K562 (cell line): ENCODE data around the gene ZNF891. TPM values are rescaled to one million over a fixed set of nuclear protein-coding genes. Genes with fewer than 3 reads are reported as not detected.

Experiments used
- ATAC-seq: fragments of 200-7000 bp; cut with Tn5 transposase; 3 replicates; pipeline ENCODE4 v1.9.1; 2020; ENCODE audit warnings: moderate library complexity
- BruUV-seq: library from RNA; stranded (reverse); fragments of 400-500 nt; replicated peaks from 2 replicates; lab custom pipeline; 2021; lab: Mats Ljungman, UMichigan
- CTCF ChIA-PET: fragments of 300-600 bp; formaldehyde crosslinking; extraction: SDS; loops from one replicate; lab custom pipeline; 2021; ENCODE audit warnings: low intra/inter-chr PET ratio; lab: Yijun Ruan, JAX
- POLR2A ChIA-PET: fragments of 300-600, 350-650 bp; sonication (Branson Sonifier 250); formaldehyde crosslinking; extraction: SDS; loops from one replicate; lab custom pipeline; 2021; ENCODE audit warnings: antibody characterized with exemption, inconsistent platforms; lab: Yijun Ruan, JAX
- DNase-seq, 4 experiments: peaks; one replicate each; pipeline versions ENCODE4 v3.0.0 to v3.0.0-alpha.2; 2011 to 2018; ENCODE audit warnings: low spot score in 3 of 4, mixed read lengths in 3 of 4; ENCODE audit errors: extremely low read depth in 1 of 4
- FAIRE-seq: peaks from 2 replicates; lab custom pipeline; 2011; peaks lifted over from hg19 to GRCh38; lab: Jason Lieb, UNC
- H2AFZ ChIP-seq: 2 replicates; pipeline ENCODE4 v1.6.0; 2011; ENCODE audit warnings: low read depth, low read length, control low read depth, inconsistent platforms
- H3K27ac ChIP-seq: fragments of 200-600 bp; 3 replicates; pipeline ENCODE4 v1.8.0; 2011; ENCODE audit warnings: low read depth, mild to moderate bottlenecking, control low read depth, inconsistent platforms, low read length, moderate library complexity, mixed read lengths; ENCODE audit errors: extremely low read depth
- H3K27me3 ChIP-seq, 2 experiments: fragments of 300-600 bp in 1 of 2; 2 replicates in 1 of 2; 3 replicates in 1 of 2; pipeline versions ENCODE4 v1.6.0 to v1.8.0; 2011; ENCODE audit warnings: inconsistent platforms in 2 of 2, low read length in 2 of 2, mild to moderate bottlenecking in 1 of 2, mixed read lengths in 1 of 2, moderate library complexity in 1 of 2; ENCODE audit not compliant: control insufficient read depth in 2 of 2, insufficient read depth in 2 of 2
- H3K36me3 ChIP-seq: fragments of 300-600 bp; 3 replicates; pipeline ENCODE4 v1.8.0; 2011; ENCODE audit warnings: mild to moderate bottlenecking, low read length, inconsistent platforms; ENCODE audit not compliant: control insufficient read depth, insufficient read depth
- H3K4me1 ChIP-seq, 2 experiments: fragments of 200-600 bp in 1 of 2; replicated peaks in 1 of 2; 2 replicates in 1 of 2; 3 replicates in 1 of 2; pipeline versions ENCODE4 v1.5.1 to v1.8.0; 2011; ENCODE audit warnings: inconsistent platforms in 2 of 2, low read length in 2 of 2, mild to moderate bottlenecking in 1 of 2, mixed read lengths in 1 of 2, moderate library complexity in 1 of 2; ENCODE audit not compliant: control insufficient read depth in 2 of 2, insufficient read depth in 2 of 2
- H3K4me2 ChIP-seq: 2 replicates; pipeline ENCODE4 v1.6.1; 2011; ENCODE audit warnings: low read length, control low read depth, inconsistent platforms, mixed read lengths; ENCODE audit not compliant: insufficient read depth
- H3K4me3 ChIP-seq: fragments of 200-600 bp; sonication (generic), shearing (Covaris generic); 2 replicates; pipeline ENCODE4 v1.5.1; 2016; ENCODE audit warnings: control low read depth, inconsistent platforms
- H3K79me2 ChIP-seq: fragments of 200-600 bp; 3 replicates; pipeline ENCODE4 v1.8.0; 2011; ENCODE audit warnings: low read length, inconsistent platforms; ENCODE audit not compliant: control insufficient read depth, insufficient read depth
- H3K9ac ChIP-seq, 2 experiments: 2 replicates each; pipeline versions ENCODE4 v1.6.0 to v1.6.1; 2011; ENCODE audit warnings: low read depth in 2 of 2, low read length in 2 of 2, control low read depth in 1 of 2, inconsistent platforms in 1 of 2, mild to moderate bottlenecking in 1 of 2, mixed read lengths in 1 of 2; ENCODE audit not compliant: insufficient read depth in 1 of 2
- H3K9me1 ChIP-seq: one replicate; pipeline ENCODE4 v1.6.0; 2011; ENCODE audit warnings: inconsistent platforms, mild to moderate bottlenecking, low read length, moderate library complexity; ENCODE audit not compliant: control insufficient read depth, insufficient read depth
- H3K9me3 ChIP-seq: replicated peaks from 2 replicates; pipeline ENCODE4 v1.5.1; 2011; ENCODE audit warnings: low read depth, low read length, inconsistent platforms; ENCODE audit not compliant: control insufficient read depth, insufficient read depth
- H4K20me1 ChIP-seq: replicated peaks from 2 replicates; pipeline ENCODE4 v1.6.1; 2011; ENCODE audit warnings: low read length, inconsistent platforms, mixed read lengths; ENCODE audit not compliant: control insufficient read depth, insufficient read depth
- CBFB ChIP-seq: sonication (generic); formaldehyde crosslinking; IDR thresholded peaks from 2 replicates; pipeline ENCODE4 v1.4.0; 2020; ENCODE audit warnings: mild to moderate bottlenecking, missing genetic modification reagents
- GATAD2A ChIP-seq: fragments of 450-650 bp; IDR thresholded peaks from 2 replicates; pipeline ENCODE4 v1.6.1; 2017
- NFATC3 ChIP-seq: fragments of 450-650 bp; IDR thresholded peaks from 2 replicates; pipeline ENCODE4 v1.6.1; 2017; ENCODE audit warnings: mild to moderate bottlenecking
- PPARD ChIP-seq: fragments of 250-450 bp; sonication (Bioruptor Pico); IDR thresholded peaks from 2 replicates; pipeline ENCODE4 v1.8.0; 2022; ENCODE audit warnings: inconsistent platforms, mild to moderate bottlenecking, moderate library complexity
- PURB ChIP-seq: sonication (generic); formaldehyde crosslinking; IDR thresholded peaks from 2 replicates; pipeline ENCODE4 v1.9.0; 2021; ENCODE audit warnings: low read depth, mild to moderate bottlenecking, missing genetic modification reagents
- SMC3 ChIP-seq: conservative IDR thresholded peaks from 2 replicates; pipeline ENCODE4 v1.6.1; 2011; ENCODE audit warnings: low read depth, low read length, improper control_type of control experiment; ENCODE audit not compliant: insufficient read depth
- TEAD4 ChIP-seq, 2 experiments: sonication (generic) in 1 of 2; formaldehyde crosslinking in 1 of 2; IDR thresholded peaks; 2 replicates each; pipeline versions ENCODE4 v1.6.1 to v1.8.0; 2012 to 2022; ENCODE audit warnings: borderline replicate concordance in 1 of 2, inconsistent platforms in 1 of 2, low read length in 1 of 2, mild to moderate bottlenecking in 1 of 2, missing genetic modification reagents in 1 of 2
- XRCC3 ChIP-seq: fragments of 450-650 bp; IDR thresholded peaks from 2 replicates; pipeline ENCODE4 v1.6.1; 2017; ENCODE audit warnings: mild to moderate bottlenecking, moderate library complexity
- ZKSCAN3 ChIP-seq: fragments of 250-450 bp; sonication (Bioruptor Pico); IDR thresholded peaks from 2 replicates; pipeline ENCODE4 v1.4.0; 2020
- WGBS: fragments of 100-300 bp; shearing (Covaris generic); methylation state at CpG from one replicate; pipeline ENCODE4 v1.1.6; 2016; ENCODE audit warnings: low coverage, mixed read lengths; ENCODE audit not compliant: insufficient coverage; ENCODE audit errors: missing lambda C conversion rate; 5-methylcytosine and 5-hydroxymethylcytosine counted together
- in situ Hi-C: fragments of 300-500 bp; cut with MboI; formaldehyde crosslinking; loops from 4 replicates; pipeline ENCODE4 v1.15.0; 2018; ENCODE audit warnings: inconsistent platforms, mixed read lengths
- intact Hi-C: fragments of 100-400 bp; cut with micrococcal nuclease; formaldehyde crosslinking; loops from 2 replicates; pipeline ENCODE4 v1.14.2; 2022
- polyA plus RNA-seq, 8 experiments: library from polyadenylated mRNA; depleted of rRNA in 4 of 8; stranded (reverse) in 5 of 8; unstranded in 3 of 8; fragments of >200 nt; fragmentation: Nextera tagmentation in 2 of 8; fragmentation: Illumina TruSeq in 1 of 8; extraction: Ambion mirVana in 2 of 8; extraction: Trizol in 1 of 8; gene quantifications; 2 replicates each; pipeline versions ENCODE4 v1.2.1 to v1.2.3, GENCODE V29; 2011 to 2014; ENCODE audit warnings: inconsistent platforms in 1 of 8, missing spikeins in 1 of 8
- total RNA-seq, 7 experiments: library from RNA; depleted of rRNA in 6 of 7; stranded (reverse); fragments of >200 nt in 6 of 7; fragmentation: Illumina TruSeq in 2 of 7; extraction: Trizol in 2 of 7; gene quantifications; 2 replicates each; pipeline versions ENCODE4 v1.2.1 to v1.2.3, GENCODE V29; 2011 to 2021; ENCODE audit warnings: low replicate concordance in 1 of 7
- TF ChIP-seq, protein P1 (sequence below): fragments of 250-450 bp; sonication (Bioruptor Pico); IDR thresholded peaks from 2 replicates; pipeline ENCODE4 v1.8.0; 2022; ENCODE audit warnings: inconsistent platforms, mild to moderate bottlenecking, moderate library complexity, borderline replicate concordance
- TF ChIP-seq, protein P2 (sequence below): sonication (generic); formaldehyde crosslinking; IDR thresholded peaks from 2 replicates; pipeline ENCODE4 v1.8.1; 2023; ENCODE audit warnings: mild to moderate bottlenecking, missing genetic modification reagents
- TF ChIP-seq, protein P3 (sequence below): IDR thresholded peaks from 2 replicates; pipeline ENCODE4 v1.6.1; 2016; ENCODE audit warnings: missing genetic modification characterization, missing compliant biosample characterization
- TF ChIP-seq, protein P4 (sequence below): fragments of 250-450 bp; sonication (Bioruptor Pico); IDR thresholded peaks from 2 replicates; pipeline ENCODE4 v1.4.0; 2020; ENCODE audit warnings: borderline replicate concordance

ZNF891 gene
- total and polyA plus RNA-seq, 9 of the 15 experiments (the other 6 are each of a cell fraction or from before 2014, with no cell fraction given), result 0.41 to 2.0 (median 1.3) TPM

DNA sequence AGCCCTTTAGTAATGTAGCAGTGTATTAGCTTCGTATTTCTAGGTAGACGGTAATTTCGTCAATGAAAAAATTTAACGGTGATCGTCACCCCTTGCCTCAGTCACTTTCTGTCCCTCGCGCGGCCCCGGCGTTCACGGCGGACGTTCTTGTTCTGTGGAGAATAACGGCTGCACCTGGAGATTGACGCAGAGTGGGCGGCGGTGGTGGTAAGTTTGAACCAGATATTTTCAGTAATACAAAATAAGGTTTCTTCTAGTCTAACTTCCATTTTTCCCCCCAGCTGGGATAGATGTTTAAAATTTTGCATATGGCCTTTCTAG, 694 bp upstream of the ZNF891 start:
- Histone ChIP-seq H3K4me1 (no peaks in the 10 kb centered on the region; a peak in 1 of 5 replicates), H3K27me3 (no peaks in the 10 kb centered on the region), H3K9me1 (no peaks in the 10 kb centered on the region), H3K9me3 (peaks cover 7% of the 10 kb centered on the region; the same call in 1 of the 2 replicates), H3K4me2 (peak overlapping the region; percentile 99), H3K4me3 (peak overlapping the region; percentile 85), H2AFZ (peak overlapping the region; percentile 97), H3K27ac (peak overlapping the region; percentile 95), H4K20me1 (no peaks in the 10 kb centered on the region), H3K79me2 (0 out of 3 replicates have a peak, but pooled peaks cover 4% of the 10 kb centered on the region), H3K36me3 (peaks cover 15% of the 10 kb centered on the region), H3K9ac (peak overlapping the region; percentile 92 to 98)
- ATAC-seq (peak; percentile 7), DNase-seq (peak in 1 of 4 experiments; percentile 14), FAIRE-seq (no peak)
- ChIA-PET CTCF (no interaction called here), POLR2A (interaction anchor here (0.8 to 2.4 kb wide), 6 partner anchors 11 to 144 kb away, joined by 3 to 7 read pairs (median 4); partner anchors contain the start of gene ZNF26)
- in situ Hi-C loops, result no loop called here
- TSS peak; percentile 82 for BruUV-seq
- intact Hi-C loops, result loop anchor here (1.0 kb wide), 1 partner anchor 50 kb away; the partner anchor contains the start of gene ZNF140
- whole genome bisulfite sequencing, result 1% methylated on average over 17 of the region's 17 CpGs
- TF ChIP-seq ZKSCAN3 (CRISPR knock-in tag) (no peak), CBFB (CRISPR knock-in tag) (no peak), PPARD (no peak), PURB (CRISPR knock-in tag) (no peak), XRCC3 (no peak), GATAD2A (no peak), TEAD4 (IDR thresholded peaks at IDR 0.05; ENCODE audit: low read length) (0 out of 2 replicates have a peak, but pooled peaks have one; percentile 6), TEAD4 (CRISPR knock-in tag; IDR thresholded peaks at IDR 0.05; ENCODE audit: borderline replicate concordance) (no peak), SMC3 (no peak), NFATC3 (no peak)
- TF ChIP-seq, protein P1, sequence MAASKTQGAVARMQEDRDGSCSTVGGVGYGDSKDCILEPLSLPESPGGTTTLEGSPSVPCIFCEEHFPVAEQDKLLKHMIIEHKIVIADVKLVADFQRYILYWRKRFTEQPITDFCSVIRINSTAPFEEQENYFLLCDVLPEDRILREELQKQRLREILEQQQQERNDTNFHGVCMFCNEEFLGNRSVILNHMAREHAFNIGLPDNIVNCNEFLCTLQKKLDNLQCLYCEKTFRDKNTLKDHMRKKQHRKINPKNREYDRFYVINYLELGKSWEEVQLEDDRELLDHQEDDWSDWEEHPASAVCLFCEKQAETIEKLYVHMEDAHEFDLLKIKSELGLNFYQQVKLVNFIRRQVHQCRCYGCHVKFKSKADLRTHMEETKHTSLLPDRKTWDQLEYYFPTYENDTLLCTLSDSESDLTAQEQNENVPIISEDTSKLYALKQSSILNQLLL, result no peak
- TF ChIP-seq, protein P2, sequence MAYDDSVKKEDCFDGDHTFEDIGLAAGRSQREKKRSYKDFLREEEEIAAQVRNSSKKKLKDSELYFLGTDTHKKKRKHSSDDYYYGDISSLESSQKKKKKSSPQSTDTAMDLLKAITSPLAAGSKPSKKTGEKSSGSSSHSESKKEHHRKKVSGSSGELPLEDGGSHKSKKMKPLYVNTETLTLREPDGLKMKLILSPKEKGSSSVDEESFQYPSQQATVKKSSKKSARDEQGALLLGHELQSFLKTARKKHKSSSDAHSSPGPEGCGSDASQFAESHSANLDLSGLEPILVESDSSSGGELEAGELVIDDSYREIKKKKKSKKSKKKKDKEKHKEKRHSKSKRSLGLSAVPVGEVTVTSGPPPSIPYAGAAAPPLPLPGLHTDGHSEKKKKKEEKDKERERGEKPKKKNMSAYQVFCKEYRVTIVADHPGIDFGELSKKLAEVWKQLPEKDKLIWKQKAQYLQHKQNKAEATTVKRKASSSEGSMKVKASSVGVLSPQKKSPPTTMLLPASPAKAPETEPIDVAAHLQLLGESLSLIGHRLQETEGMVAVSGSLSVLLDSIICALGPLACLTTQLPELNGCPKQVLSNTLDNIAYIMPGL (CRISPR knock-in tag), result no peak
- TF ChIP-seq, protein P3, sequence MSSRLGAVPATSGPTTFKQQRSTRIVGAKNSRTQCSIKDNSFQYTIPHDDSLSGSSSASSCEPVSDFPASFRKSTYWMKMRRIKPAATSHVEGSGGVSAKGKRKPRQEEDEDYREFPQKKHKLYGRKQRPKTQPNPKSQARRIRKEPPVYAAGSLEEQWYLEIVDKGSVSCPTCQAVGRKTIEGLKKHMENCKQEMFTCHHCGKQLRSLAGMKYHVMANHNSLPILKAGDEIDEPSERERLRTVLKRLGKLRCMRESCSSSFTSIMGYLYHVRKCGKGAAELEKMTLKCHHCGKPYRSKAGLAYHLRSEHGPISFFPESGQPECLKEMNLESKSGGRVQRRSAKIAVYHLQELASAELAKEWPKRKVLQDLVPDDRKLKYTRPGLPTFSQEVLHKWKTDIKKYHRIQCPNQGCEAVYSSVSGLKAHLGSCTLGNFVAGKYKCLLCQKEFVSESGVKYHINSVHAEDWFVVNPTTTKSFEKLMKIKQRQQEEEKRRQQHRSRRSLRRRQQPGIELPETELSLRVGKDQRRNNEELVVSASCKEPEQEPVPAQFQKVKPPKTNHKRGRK (tag), result no peak
- TF ChIP-seq, protein P4, sequence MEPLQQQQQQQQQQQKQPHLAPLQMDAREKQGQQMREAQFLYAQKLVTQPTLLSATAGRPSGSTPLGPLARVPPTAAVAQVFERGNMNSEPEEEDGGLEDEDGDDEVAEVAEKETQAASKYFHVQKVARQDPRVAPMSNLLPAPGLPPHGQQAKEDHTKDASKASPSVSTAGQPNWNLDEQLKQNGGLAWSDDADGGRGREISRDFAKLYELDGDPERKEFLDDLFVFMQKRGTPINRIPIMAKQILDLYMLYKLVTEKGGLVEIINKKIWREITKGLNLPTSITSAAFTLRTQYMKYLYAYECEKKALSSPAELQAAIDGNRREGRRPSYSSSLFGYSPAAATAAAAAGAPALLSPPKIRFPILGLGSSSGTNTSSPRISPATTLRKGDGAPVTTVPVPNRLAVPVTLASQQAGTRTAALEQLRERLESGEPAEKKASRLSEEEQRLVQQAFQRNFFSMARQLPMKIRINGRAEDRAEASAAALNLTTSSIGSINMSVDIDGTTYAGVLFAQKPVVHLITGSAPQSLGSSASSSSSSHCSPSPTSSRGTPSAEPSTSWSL (CRISPR knock-in tag), result no peak
